A549 (cell line): ENCODE results near the gene NOTCH3.

Experiments
- GATA3 ChIP-seq: IDR thresholded peaks from 2 replicates; pipeline ENCODE4 v1.6.1; 2012; ENCODE audit warnings: borderline replicate concordance
- NFE2L2 ChIP-seq: fragments of 150-350 bp; conservative IDR thresholded peaks from 2 replicates; pipeline ENCODE4 v1.6.1; 2014; ENCODE audit warnings: low read length
- NR3C1 ChIP-seq: fragments of >200 bp; sonication (Bioruptor Twin); formaldehyde crosslinking; IDR thresholded peaks from 3 replicates; pipeline ENCODE4 v1.6.1; 2017
- POLR2A ChIP-seq: IDR thresholded peaks from 2 replicates; pipeline ENCODE4 v1.6.1; 2012; ENCODE audit warnings: mild to moderate bottlenecking, low read length
- TP53 ChIP-seq: fragments of 250-450 bp; sonication (Bioruptor Pico); IDR thresholded peaks from 2 replicates; pipeline ENCODE4 v1.5.0; 2021; ENCODE audit warnings: mild to moderate bottlenecking, moderate library complexity
- ZC3H11A ChIP-seq: fragments of 450-650 bp; IDR thresholded peaks from 2 replicates; pipeline ENCODE4 v1.6.1; 2014; ENCODE audit warnings: antibody characterized with exemption, mild to moderate bottlenecking
- TF ChIP-seq, protein P1 (sequence below): fragments of >200 bp; sonication (Bioruptor Twin); formaldehyde crosslinking; IDR thresholded peaks from 3 replicates; pipeline ENCODE4 v1.5.1; 2016
- TF ChIP-seq, protein P2 (sequence below): fragments of 200-600 bp; sonication (generic); IDR thresholded peaks from 2 replicates; pipeline ENCODE4 v1.6.1; 2016; ENCODE audit warnings: antibody characterized with exemption, mild to moderate bottlenecking, moderate library complexity
- TF ChIP-seq, protein P3 (sequence below): IDR thresholded peaks from 2 replicates; pipeline ENCODE4 v1.6.1; 2012

DNA sequence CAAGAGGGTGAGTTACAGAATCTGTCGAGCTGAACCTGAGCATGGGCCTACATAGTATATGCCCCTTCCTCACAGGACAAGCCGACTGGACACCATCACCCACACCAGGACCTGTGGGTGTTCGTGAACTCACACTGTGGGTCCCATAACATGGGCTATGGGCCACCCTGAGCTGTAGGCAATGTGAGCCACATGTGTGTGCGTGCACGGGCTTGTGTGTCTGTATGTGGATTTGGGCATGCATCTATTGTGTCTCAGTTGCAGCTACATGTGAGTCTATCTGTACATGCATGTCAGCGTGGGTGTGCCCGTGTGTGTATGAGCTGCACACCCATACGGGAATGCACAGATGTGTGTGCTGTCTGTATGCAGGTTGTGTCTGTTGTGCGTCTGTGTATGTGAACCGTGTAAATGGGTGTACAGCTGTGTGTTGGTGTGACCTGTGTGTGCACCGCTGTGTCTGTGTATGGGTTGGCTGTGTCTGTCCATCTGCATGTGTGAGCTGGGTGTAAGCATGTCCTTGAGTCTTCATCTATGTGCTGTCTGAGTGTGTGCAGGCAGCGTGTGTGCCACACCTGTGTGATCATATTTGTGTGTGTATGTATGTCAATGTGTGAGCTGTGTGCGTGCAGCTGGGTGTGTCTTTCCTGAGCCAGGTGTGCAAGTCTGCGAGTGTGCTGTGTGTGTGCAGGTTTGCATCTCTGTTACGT, 1.7 kb downstream of the NOTCH3 start:
- TF ChIP-seq, protein P1, sequence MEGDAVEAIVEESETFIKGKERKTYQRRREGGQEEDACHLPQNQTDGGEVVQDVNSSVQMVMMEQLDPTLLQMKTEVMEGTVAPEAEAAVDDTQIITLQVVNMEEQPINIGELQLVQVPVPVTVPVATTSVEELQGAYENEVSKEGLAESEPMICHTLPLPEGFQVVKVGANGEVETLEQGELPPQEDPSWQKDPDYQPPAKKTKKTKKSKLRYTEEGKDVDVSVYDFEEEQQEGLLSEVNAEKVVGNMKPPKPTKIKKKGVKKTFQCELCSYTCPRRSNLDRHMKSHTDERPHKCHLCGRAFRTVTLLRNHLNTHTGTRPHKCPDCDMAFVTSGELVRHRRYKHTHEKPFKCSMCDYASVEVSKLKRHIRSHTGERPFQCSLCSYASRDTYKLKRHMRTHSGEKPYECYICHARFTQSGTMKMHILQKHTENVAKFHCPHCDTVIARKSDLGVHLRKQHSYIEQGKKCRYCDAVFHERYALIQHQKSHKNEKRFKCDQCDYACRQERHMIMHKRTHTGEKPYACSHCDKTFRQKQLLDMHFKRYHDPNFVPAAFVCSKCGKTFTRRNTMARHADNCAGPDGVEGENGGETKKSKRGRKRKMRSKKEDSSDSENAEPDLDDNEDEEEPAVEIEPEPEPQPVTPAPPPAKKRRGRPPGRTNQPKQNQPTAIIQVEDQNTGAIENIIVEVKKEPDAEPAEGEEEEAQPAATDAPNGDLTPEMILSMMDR = no peak
- TF ChIP-seq NR3C1 = no peak
- TF ChIP-seq ZC3H11A = no peak
- TF ChIP-seq POLR2A = no peak
- TF ChIP-seq TP53 = no peak
- TF ChIP-seq GATA3 = no peak
- no peak for TF ChIP-seq NFE2L2
- TF ChIP-seq, protein P2, sequence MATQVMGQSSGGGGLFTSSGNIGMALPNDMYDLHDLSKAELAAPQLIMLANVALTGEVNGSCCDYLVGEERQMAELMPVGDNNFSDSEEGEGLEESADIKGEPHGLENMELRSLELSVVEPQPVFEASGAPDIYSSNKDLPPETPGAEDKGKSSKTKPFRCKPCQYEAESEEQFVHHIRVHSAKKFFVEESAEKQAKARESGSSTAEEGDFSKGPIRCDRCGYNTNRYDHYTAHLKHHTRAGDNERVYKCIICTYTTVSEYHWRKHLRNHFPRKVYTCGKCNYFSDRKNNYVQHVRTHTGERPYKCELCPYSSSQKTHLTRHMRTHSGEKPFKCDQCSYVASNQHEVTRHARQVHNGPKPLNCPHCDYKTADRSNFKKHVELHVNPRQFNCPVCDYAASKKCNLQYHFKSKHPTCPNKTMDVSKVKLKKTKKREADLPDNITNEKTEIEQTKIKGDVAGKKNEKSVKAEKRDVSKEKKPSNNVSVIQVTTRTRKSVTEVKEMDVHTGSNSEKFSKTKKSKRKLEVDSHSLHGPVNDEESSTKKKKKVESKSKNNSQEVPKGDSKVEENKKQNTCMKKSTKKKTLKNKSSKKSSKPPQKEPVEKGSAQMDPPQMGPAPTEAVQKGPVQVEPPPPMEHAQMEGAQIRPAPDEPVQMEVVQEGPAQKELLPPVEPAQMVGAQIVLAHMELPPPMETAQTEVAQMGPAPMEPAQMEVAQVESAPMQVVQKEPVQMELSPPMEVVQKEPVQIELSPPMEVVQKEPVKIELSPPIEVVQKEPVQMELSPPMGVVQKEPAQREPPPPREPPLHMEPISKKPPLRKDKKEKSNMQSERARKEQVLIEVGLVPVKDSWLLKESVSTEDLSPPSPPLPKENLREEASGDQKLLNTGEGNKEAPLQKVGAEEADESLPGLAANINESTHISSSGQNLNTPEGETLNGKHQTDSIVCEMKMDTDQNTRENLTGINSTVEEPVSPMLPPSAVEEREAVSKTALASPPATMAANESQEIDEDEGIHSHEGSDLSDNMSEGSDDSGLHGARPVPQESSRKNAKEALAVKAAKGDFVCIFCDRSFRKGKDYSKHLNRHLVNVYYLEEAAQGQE = no peak
- TF ChIP-seq, protein P3, sequence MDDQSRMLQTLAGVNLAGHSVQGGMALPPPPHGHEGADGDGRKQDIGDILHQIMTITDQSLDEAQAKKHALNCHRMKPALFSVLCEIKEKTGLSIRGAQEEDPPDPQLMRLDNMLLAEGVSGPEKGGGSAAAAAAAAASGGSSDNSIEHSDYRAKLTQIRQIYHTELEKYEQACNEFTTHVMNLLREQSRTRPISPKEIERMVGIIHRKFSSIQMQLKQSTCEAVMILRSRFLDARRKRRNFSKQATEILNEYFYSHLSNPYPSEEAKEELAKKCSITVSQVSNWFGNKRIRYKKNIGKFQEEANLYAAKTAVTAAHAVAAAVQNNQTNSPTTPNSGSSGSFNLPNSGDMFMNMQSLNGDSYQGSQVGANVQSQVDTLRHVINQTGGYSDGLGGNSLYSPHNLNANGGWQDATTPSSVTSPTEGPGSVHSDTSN = no peak
